ENCODE measurements around the gene ARNT2. TPM values are rescaled to one million over a fixed set of nuclear protein-coding genes. Genes with fewer than 3 reads are reported as not detected.

Gene ARNT2
- total and polyA plus RNA-seq, 12 donors = 2.0 to 6.4 (median 3.5) TPM

DNA sequence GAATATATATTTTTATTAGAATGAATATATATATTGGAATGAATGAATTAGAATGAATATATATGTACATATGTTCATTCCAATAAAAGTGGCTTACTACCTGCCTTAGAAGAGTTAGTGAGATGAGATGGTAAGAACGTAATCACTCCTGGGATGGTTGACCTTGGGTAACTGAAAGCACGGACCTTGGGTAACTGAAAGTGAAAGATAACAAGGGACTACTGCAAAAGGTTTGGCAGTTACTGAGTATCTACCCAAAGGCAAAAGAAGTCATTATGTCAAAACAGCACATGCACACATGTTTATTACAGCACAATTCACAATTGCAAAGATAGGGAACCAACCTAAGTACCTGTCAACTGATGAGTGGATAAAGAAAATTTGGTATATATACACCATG lies 16.5 kb downstream of the ARNT2 start:
- Histone ChIP-seq H3K4me3 (no peak overlapping the region), H3K9me3 (replicated peaks in 1 of 3) (no peaks in the 10 kb centered on the region), H3K36me3 (replicated peaks in 1 of 2) (no peaks in the 10 kb centered on the region), H3K27me3 (no peaks in the 10 kb centered on the region), H3K4me1 (replicated peaks in 1 of 2) (no peaks in the 10 kb centered on the region), H3K27ac (no peak overlapping the region)
- no peak for DNase-seq
- intact Hi-C loops (cut with DNase I) = no loop called here
- WGBS, 4 donors = 15 to 35% (median 24%) methylated on average over 2 of the region's 2 CpGs
- TF ChIP-seq CTCF (IDR thresholded peaks at IDR 0.05) (no peak), POLR2A (IDR thresholded peaks at IDR 0.05) (no peak)

- Histone ChIP-seq H3K27me3 (no peaks in the 10 kb centered on the region), H3K27ac (no peak overlapping the region), H3K4me3 (no peak overlapping the region), H3K36me3 (replicated peaks in 1 of 2) (no peaks in the 10 kb centered on the region), H3K4me1 (replicated peaks in 1 of 2) (no peaks in the 10 kb centered on the region), H3K9me3 (replicated peaks in 1 of 3) (no peaks in the 10 kb centered on the region)
- DNase-seq = no peak
- 87 to 92% (median 89%) methylated on average over 4 of the region's 4 CpGs for WGBS, 4 donors
- intact Hi-C loops (cut with DNase I) = no loop called here
- no peak for TF ChIP-seq CTCF (IDR thresholded peaks at IDR 0.05)
- no peak for TF ChIP-seq POLR2A (IDR thresholded peaks at IDR 0.05)
Measured at GRCh38 chr15:80423215-80423614, 19.0 kb downstream of the ARNT2 start.

DNA sequence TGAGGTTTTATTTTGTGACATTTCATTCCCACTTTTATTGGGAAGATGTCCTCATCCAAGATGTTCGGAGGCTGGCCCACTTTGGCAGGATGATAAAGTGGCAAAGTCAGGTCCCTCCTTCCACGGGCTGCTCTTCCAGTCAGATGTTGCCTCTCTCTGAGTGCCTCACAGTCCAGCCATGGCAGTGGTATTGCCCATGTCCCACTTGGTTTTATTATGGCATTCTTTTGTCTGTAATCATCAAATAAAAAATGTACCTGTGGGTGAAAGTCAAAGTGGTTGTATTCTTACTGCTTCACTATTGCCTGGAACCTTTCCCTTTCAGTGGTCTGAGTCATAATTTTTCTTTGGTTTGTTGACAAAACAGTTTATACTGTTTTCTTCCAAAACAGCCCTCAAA lies 20.2 kb downstream of the ARNT2 start:
- H3K36me3 ChIP-seq (replicated peaks in 1 of 2) = no peaks in the 10 kb centered on the region
- H3K4me1 ChIP-seq (replicated peaks in 1 of 2) = no peaks in the 10 kb centered on the region
- no peak overlapping the region for H3K4me3 ChIP-seq
- no peak for TF ChIP-seq CTCF (IDR thresholded peaks at IDR 0.05)
- TF ChIP-seq POLR2A (IDR thresholded peaks at IDR 0.05) = no peak
- H3K9me3 ChIP-seq (replicated peaks in 1 of 3) = no peaks in the 10 kb centered on the region
- WGBS, 4 donors = 85 to 92% (median 88%) methylated on average over 2 of the region's 2 CpGs
- no peak overlapping the region for H3K27ac ChIP-seq
- no peaks in the 10 kb centered on the region for H3K27me3 ChIP-seq
- intact Hi-C loops (cut with DNase I) = no loop called here
- no peak for DNase-seq

DNA sequence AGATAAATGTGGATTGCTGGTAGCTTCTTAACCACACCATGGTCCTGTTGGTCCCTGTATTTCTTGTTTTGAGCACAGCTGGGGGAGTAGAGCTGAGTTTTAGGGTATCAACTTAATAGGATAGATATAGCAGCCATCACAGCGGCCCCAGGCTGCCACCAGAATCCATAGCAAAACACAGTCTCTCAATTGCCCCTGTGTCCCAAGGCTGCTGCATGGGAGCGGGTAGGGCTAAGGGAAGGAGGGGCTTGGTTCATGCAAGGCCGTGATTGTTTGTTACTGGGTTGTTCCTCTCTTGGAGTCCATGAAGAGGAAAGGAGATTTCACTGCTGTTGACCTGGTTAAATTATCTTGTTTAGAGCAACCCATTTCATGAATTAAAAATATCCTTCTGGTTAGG lies 22.1 kb downstream of the ARNT2 start:
- no peaks in the 10 kb centered on the region for H3K36me3 ChIP-seq (replicated peaks in 1 of 2)
- H3K4me3 ChIP-seq = no peak overlapping the region
- TF ChIP-seq CTCF (IDR thresholded peaks at IDR 0.05) (no peak), POLR2A (IDR thresholded peaks at IDR 0.05) (no peak)
- H3K27ac ChIP-seq = no peak overlapping the region
- H3K27me3 ChIP-seq = no peaks in the 10 kb centered on the region
- intact Hi-C loops (cut with DNase I) = no loop called here
- H3K9me3 ChIP-seq (replicated peaks in 1 of 3) = no peaks in the 10 kb centered on the region
- WGBS, 4 donors = 90 to 95% (median 93%) methylated on average over 3 of the region's 3 CpGs
- no peak for DNase-seq
- H3K4me1 ChIP-seq (replicated peaks in 1 of 2) = no peaks in the 10 kb centered on the region
